Liver (tissue), 9 donors: ENCODE measurements around the gene AHSG. TPM values are rescaled to one million over a fixed set of nuclear protein-coding genes. Genes with fewer than 3 reads are reported as not detected.

ENCODE experiments used
- DNase-seq: peaks from one replicate; pipeline ENCODE4 v3.0.0-alpha.2; 2017; ENCODE audit warnings: low spot score
- H3K27ac ChIP-seq, 2 donors: one replicate each; pipeline ENCODE4 v1.7.0; 2013; ENCODE audit warnings: inconsistent platforms in 2 of 2, low read length in 2 of 2, control low read depth in 1 of 2, low read depth in 1 of 2, mild to moderate bottlenecking in 1 of 2
- H3K27me3 ChIP-seq, 4 donors: one replicate each; pipeline versions ENCODE4 v1.6.1 to v1.7.0; 2013; ENCODE audit warnings: low read length in 3 of 4, inconsistent platforms in 1 of 4, mild to moderate bottlenecking in 1 of 4, moderate library complexity in 1 of 4; ENCODE audit not compliant: control insufficient read depth in 4 of 4, insufficient read depth in 4 of 4
- H3K36me3 ChIP-seq, 4 donors: one replicate each; pipeline versions ENCODE4 v1.6.1 to v1.7.0; 2013; ENCODE audit warnings: low read length in 3 of 4, mild to moderate bottlenecking in 3 of 4, low read depth in 1 of 4, moderate library complexity in 1 of 4; ENCODE audit not compliant: control insufficient read depth in 4 of 4, insufficient read depth in 3 of 4
- H3K4me1 ChIP-seq, 4 donors: one replicate each; pipeline versions ENCODE4 v1.6.1 to v1.7.0; 2013; ENCODE audit warnings: low read length in 3 of 4, mild to moderate bottlenecking in 3 of 4, moderate library complexity in 1 of 4; ENCODE audit not compliant: control insufficient read depth in 4 of 4, insufficient read depth in 4 of 4
- H3K4me3 ChIP-seq, 3 donors: one replicate each; pipeline versions ENCODE4 v1.6.1 to v1.7.0; 2013; ENCODE audit warnings: low read length in 3 of 3, control low read depth in 1 of 3, low read depth in 1 of 3, mild to moderate bottlenecking in 1 of 3
- H3K9ac ChIP-seq, 2 donors: one replicate each; pipeline ENCODE4 v1.7.0; 2013; ENCODE audit warnings: low read length in 2 of 2, mild to moderate bottlenecking in 2 of 2, moderate library complexity in 2 of 2, control low read depth in 1 of 2, low read depth in 1 of 2
- H3K9me3 ChIP-seq, 4 donors: one replicate each; pipeline versions ENCODE4 v1.6.1 to v1.7.0; 2013; ENCODE audit warnings: low read length in 3 of 4; ENCODE audit not compliant: control insufficient read depth in 4 of 4
- EGR1 ChIP-seq, 2 donors: IDR thresholded peaks; 2 replicates each; pipeline ENCODE4 v1.6.1; 2016 to 2018; ENCODE audit warnings: antibody characterized with exemption in 2 of 2, low read depth in 2 of 2
- FOXA1 ChIP-seq: IDR thresholded peaks from 2 replicates; pipeline ENCODE4 v1.6.1; 2016; ENCODE audit warnings: antibody characterized with exemption
- FOXA2 ChIP-seq: IDR thresholded peaks from 2 replicates; pipeline ENCODE4 v1.6.1; 2016; ENCODE audit warnings: antibody characterized with exemption
- GABPA ChIP-seq, 2 donors: IDR thresholded peaks in 1 of 2; conservative IDR thresholded peaks in 1 of 2; 2 replicates each; pipeline ENCODE4 v1.6.1; 2016; ENCODE audit warnings: antibody characterized with exemption in 2 of 2, mild to moderate bottlenecking in 1 of 2, moderate library complexity in 1 of 2
- HNF4A ChIP-seq, 2 donors: conservative IDR thresholded peaks; 2 replicates each; pipeline ENCODE4 v1.6.1; 2016; ENCODE audit warnings: antibody characterized with exemption in 2 of 2, mild to moderate bottlenecking in 2 of 2
- HNF4G ChIP-seq: IDR thresholded peaks from 2 replicates; pipeline ENCODE4 v1.6.1; 2016; ENCODE audit warnings: antibody characterized with exemption
- JUND ChIP-seq, 2 donors: IDR thresholded peaks; 2 replicates each; pipeline ENCODE4 v1.6.1; 2016; ENCODE audit warnings: antibody characterized with exemption in 2 of 2
- NR2F2 ChIP-seq: IDR thresholded peaks from 2 replicates; pipeline ENCODE4 v1.6.1; 2016; ENCODE audit warnings: antibody characterized with exemption
- RAD21 ChIP-seq, 2 donors: IDR thresholded peaks; 2 replicates each; pipeline ENCODE4 v1.6.1; 2016; ENCODE audit warnings: antibody characterized with exemption in 2 of 2, mild to moderate bottlenecking in 2 of 2
- RXRA ChIP-seq, 2 donors: IDR thresholded peaks; 2 replicates each; pipeline ENCODE4 v1.6.1; 2017 to 2018; ENCODE audit warnings: antibody characterized with exemption in 2 of 2, mild to moderate bottlenecking in 1 of 2
- SP1 ChIP-seq: IDR thresholded peaks from 2 replicates; pipeline ENCODE4 v1.6.1; 2018; ENCODE audit warnings: antibody characterized with exemption, mild to moderate bottlenecking
- TAF1 ChIP-seq: conservative IDR thresholded peaks from 2 replicates; pipeline ENCODE4 v1.6.1; 2016; ENCODE audit warnings: antibody characterized with exemption, mild to moderate bottlenecking
- YY1 ChIP-seq: IDR thresholded peaks from 2 replicates; pipeline ENCODE4 v1.6.1; 2016; ENCODE audit warnings: antibody characterized with exemption, mild to moderate bottlenecking
- WGBS: extraction: QIAGEN DNeasy Blood & Tissue Kit; methylation state at CpG from one replicate; pipeline ENCODE4 v1.1.7; 2013; 5-methylcytosine and 5-hydroxymethylcytosine counted together
- polyA plus RNA-seq, 2 donors: library from polyadenylated mRNA; stranded (reverse) in 1 of 2; unstranded in 1 of 2; fragments of 200-250 nt in 1 of 2; fragments of >200 nt in 1 of 2; fragmentation: Nextera tagmentation in 1 of 2; extraction: Ambion mirVana in 1 of 2; gene quantifications; one replicate each; pipeline versions ENCODE4 v1.2.1 to v1.2.3, GENCODE V29; 2013 to 2015
- total RNA-seq, 2 donors: library from RNA; depleted of rRNA; stranded (reverse); fragments of >200 nt; gene quantifications; one replicate each; pipeline ENCODE4 v1.2.3, GENCODE V29; 2014
- TF ChIP-seq, protein P1 (sequence below): fragments of 150-350 bp; IDR thresholded peaks from 2 replicates; pipeline ENCODE4 v1.5.1; 2017; ENCODE audit warnings: improper control_type of control experiment, low read depth, low read length; ENCODE audit not compliant: missing input control
- TF ChIP-seq, protein P2 (sequence below): IDR thresholded peaks from 2 replicates; pipeline ENCODE4 v1.6.1; 2016; ENCODE audit warnings: antibody characterized with exemption, mild to moderate bottlenecking
- TF ChIP-seq, protein P3 (sequence below): IDR thresholded peaks from 2 replicates; pipeline ENCODE4 v1.6.1; 2016; ENCODE audit warnings: antibody characterized with exemption
- TF ChIP-seq, protein P4 (sequence below): IDR thresholded peaks from 2 replicates; pipeline ENCODE4 v1.6.1; 2016; ENCODE audit warnings: antibody characterized with exemption
- donor health status: healthy.
- donor health status: healthy.
- donor health status: healthy.
- donor health status: healthy.
- donor health status: healthy.

Gene AHSG
- total and polyA plus RNA-seq, 4 donors = 965 to 4,470 (median 2,050) TPM

DNA sequence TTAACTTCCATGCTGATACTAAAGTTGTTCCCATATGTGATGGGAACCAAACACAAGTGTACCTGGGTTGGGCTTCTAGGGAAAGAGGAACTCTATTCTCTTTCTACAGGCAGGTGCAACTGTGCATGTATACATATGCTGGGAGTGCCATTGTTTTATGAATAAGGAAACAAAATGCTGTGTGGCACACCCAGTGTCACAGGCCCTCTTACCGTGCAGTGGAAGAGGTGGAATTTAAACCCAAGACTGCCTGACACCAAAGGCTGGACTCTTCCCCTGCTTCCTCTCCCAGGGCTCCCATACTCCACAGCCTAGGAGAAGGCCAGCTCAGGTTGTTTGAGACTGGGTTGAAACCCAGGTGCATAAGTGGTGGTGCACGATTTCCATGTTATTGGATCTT is 25.4 kb downstream of the AHSG start:
- WGBS = 90% methylated on average over 2 of the region's 2 CpGs
- Histone ChIP-seq H3K9me3 (no peaks in the 10 kb centered on the region), H3K9ac (no peak overlapping the region), H3K27me3 (no peaks in the 10 kb centered on the region), H3K36me3 (no peaks in the 10 kb centered on the region), H3K4me3 (no peak overlapping the region), H3K4me1 (peaks cover 5 to 77% (median 61%) of the 10 kb centered on the region in 4 donors), H3K27ac (no peak overlapping the region)
- no peak for DNase-seq
- TF ChIP-seq, protein P1, sequence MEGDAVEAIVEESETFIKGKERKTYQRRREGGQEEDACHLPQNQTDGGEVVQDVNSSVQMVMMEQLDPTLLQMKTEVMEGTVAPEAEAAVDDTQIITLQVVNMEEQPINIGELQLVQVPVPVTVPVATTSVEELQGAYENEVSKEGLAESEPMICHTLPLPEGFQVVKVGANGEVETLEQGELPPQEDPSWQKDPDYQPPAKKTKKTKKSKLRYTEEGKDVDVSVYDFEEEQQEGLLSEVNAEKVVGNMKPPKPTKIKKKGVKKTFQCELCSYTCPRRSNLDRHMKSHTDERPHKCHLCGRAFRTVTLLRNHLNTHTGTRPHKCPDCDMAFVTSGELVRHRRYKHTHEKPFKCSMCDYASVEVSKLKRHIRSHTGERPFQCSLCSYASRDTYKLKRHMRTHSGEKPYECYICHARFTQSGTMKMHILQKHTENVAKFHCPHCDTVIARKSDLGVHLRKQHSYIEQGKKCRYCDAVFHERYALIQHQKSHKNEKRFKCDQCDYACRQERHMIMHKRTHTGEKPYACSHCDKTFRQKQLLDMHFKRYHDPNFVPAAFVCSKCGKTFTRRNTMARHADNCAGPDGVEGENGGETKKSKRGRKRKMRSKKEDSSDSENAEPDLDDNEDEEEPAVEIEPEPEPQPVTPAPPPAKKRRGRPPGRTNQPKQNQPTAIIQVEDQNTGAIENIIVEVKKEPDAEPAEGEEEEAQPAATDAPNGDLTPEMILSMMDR = no peak
- TF ChIP-seq, protein P2, sequence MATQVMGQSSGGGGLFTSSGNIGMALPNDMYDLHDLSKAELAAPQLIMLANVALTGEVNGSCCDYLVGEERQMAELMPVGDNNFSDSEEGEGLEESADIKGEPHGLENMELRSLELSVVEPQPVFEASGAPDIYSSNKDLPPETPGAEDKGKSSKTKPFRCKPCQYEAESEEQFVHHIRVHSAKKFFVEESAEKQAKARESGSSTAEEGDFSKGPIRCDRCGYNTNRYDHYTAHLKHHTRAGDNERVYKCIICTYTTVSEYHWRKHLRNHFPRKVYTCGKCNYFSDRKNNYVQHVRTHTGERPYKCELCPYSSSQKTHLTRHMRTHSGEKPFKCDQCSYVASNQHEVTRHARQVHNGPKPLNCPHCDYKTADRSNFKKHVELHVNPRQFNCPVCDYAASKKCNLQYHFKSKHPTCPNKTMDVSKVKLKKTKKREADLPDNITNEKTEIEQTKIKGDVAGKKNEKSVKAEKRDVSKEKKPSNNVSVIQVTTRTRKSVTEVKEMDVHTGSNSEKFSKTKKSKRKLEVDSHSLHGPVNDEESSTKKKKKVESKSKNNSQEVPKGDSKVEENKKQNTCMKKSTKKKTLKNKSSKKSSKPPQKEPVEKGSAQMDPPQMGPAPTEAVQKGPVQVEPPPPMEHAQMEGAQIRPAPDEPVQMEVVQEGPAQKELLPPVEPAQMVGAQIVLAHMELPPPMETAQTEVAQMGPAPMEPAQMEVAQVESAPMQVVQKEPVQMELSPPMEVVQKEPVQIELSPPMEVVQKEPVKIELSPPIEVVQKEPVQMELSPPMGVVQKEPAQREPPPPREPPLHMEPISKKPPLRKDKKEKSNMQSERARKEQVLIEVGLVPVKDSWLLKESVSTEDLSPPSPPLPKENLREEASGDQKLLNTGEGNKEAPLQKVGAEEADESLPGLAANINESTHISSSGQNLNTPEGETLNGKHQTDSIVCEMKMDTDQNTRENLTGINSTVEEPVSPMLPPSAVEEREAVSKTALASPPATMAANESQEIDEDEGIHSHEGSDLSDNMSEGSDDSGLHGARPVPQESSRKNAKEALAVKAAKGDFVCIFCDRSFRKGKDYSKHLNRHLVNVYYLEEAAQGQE = no peak
- TF ChIP-seq, protein P3, sequence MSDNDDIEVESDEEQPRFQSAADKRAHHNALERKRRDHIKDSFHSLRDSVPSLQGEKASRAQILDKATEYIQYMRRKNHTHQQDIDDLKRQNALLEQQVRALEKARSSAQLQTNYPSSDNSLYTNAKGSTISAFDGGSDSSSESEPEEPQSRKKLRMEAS = no peak
- TF ChIP-seq YY1 (no peak), HNF4A (conservative IDR thresholded peaks at IDR 0.05) (no peak), GABPA (IDR thresholded peaks at IDR 0.05 in 1 of 2, conservative IDR thresholded peaks at IDR 0.05 in 1 of 2) (no peak)

DNA sequence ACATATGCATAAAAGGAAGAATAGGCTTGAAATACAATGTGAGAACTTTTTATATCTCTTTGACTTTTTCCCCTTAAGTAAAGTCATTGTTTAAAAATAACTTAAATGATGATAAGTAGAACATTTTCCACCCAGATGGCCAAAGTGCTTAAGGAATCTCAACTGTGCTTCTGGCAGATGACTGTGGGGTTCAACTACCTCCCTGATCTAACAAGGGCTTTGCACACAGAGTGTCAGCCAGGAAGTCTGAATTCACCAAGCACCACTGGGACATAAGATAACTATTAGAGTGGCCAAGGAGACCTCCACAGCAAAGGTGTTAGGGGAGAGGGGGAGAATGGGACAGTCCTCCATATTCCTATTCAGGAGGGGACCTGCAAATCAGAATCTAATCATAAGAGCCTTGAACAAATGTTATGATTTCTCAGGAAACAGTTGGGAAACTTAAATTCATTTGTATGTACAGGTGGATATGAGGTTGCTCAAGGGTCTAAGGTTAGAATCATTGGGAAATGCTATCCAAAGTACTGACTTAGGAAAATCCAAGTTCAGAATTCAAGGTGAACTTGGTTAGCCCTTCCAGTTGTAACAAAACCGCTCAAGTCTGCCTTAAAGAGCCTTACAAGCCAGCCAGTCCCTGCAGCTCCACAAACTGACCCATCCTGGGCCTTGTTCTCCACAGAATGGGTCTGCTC is 27.1 kb downstream of the AHSG start, which contains the start of gene FETUB:
TSS of gene FETUB (plus strand) at position 622 of the 695 bp plus-strand sequence. CDS start at position 684, 62 bp downstream.
- DNase-seq = no peak
- peak within 1 kb of the TSS; percentile 47 to 82 (median 69) for H3K4me3 ChIP-seq
- peaks cover 5 to 81% (median 58%) of the 10 kb centered on the region in 4 donors for H3K4me1 ChIP-seq
- H3K9me3 ChIP-seq = no peaks in the 10 kb centered on the region
- 30% methylated on average over 1 of the region's 1 CpG for WGBS
- H3K27me3 ChIP-seq = no peaks in the 10 kb centered on the region
- H3K27ac ChIP-seq = peak within 1 kb of the TSS; percentile 65 to 82
- peaks cover 0 to 6% (median 0%) of the 10 kb centered on the region in 4 donors for H3K36me3 ChIP-seq
- H3K9ac ChIP-seq = peak within 1 kb of the TSS; percentile 70 to 72
- TF ChIP-seq RXRA (IDR thresholded peaks at IDR 0.05) (peak; percentile 84 to 90), HNF4G (peak; percentile 78), FOXA2 (no peak), FOXA1 (no peak), TAF1 (no peak), EGR1 (IDR thresholded peaks at IDR 0.05; ENCODE audit: low read depth in 2 of 2) (no peak), GABPA (IDR thresholded peaks at IDR 0.05 in 1 of 2, conservative IDR thresholded peaks at IDR 0.05 in 1 of 2) (no peak), NR2F2 (peak; percentile 52), SP1 (peak; percentile 42), HNF4A (conservative IDR thresholded peaks at IDR 0.05) (peak; percentile 91 to 96), JUND (IDR thresholded peaks at IDR 0.05) (peak; percentile 45 to 67), RAD21 (IDR thresholded peaks at IDR 0.05) (peak; percentile 4 to 13)
- TF ChIP-seq, protein P1 = no peak
- TF ChIP-seq, protein P2 = no peak
- TF ChIP-seq, protein P4, sequence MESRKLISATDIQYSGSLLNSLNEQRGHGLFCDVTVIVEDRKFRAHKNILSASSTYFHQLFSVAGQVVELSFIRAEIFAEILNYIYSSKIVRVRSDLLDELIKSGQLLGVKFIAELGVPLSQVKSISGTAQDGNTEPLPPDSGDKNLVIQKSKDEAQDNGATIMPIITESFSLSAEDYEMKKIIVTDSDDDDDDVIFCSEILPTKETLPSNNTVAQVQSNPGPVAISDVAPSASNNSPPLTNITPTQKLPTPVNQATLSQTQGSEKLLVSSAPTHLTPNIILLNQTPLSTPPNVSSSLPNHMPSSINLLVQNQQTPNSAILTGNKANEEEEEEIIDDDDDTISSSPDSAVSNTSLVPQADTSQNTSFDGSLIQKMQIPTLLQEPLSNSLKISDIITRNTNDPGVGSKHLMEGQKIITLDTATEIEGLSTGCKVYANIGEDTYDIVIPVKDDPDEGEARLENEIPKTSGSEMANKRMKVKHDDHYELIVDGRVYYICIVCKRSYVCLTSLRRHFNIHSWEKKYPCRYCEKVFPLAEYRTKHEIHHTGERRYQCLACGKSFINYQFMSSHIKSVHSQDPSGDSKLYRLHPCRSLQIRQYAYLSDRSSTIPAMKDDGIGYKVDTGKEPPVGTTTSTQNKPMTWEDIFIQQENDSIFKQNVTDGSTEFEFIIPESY = no peak
